ENCODE results near the gene SLC6A14. TPM values are rescaled to one million over a fixed set of nuclear protein-coding genes. Genes with fewer than 3 reads are reported as not detected.

Gene SLC6A14
- total and polyA plus RNA-seq, 2 donors (not counting 1 experiment from before 2014, with no cell fraction given): not detected

DNA sequence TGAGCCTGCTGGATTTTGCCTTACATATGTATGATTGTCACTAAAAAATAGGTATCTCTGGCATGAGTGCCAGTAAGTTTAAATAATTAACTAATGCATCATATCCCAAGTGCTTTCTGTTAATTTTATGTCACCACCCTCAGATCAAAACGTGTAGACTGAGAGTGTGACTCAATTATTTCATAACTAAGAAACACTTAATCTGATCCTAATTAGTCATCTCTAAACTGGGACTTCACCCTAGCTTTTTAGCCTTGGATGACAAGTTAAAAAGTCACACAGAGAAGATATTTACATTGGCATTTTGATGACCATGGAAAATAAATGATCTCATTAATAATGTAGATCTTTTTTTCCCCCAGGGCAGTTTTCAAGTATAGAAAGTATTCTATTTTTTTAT, 23.1 kb upstream of the SLC6A14 start:
- Histone ChIP-seq H3K9me3 (ENCODE audit: control extremely low read depth in 1 of 3, control insufficient read depth in 2 of 3, insufficient read depth in 1 of 3, low read length in 2 of 3) (no peaks in the 10 kb centered on the region), H3K79me2 (ENCODE audit: control insufficient read depth, insufficient read depth, low read length) (no peaks in the 10 kb centered on the region), H3K27ac (ENCODE audit: low read length in 2 of 2) (no peak overlapping the region), H3K4me2 (replicated peaks; ENCODE audit: low read depth, low read length, poor library complexity, severe bottlenecking) (no peak overlapping the region), H3K4me3 (ENCODE audit: control extremely low read depth in 1 of 5, extremely low read depth in 1 of 5, insufficient read depth in 1 of 5, low read depth in 2 of 5, low read length in 4 of 5) (no peak overlapping the region), H4K20me1 (ENCODE audit: control insufficient read depth, insufficient read depth, low read length, poor library complexity, severe bottlenecking) (no peaks in the 10 kb centered on the region), H2AFZ (ENCODE audit: insufficient read depth, low read depth, low read length, poor library complexity, severe bottlenecking) (no peak overlapping the region), H3K4me1 (ENCODE audit: control insufficient read depth in 2 of 2, insufficient read depth in 2 of 2, low read length in 2 of 2) (no peaks in the 10 kb centered on the region), H3K36me3 (replicated peaks in 1 of 2; ENCODE audit: control extremely low read depth in 1 of 2, control insufficient read depth in 1 of 2, extremely low read depth in 1 of 2, insufficient read depth in 2 of 2, low read length in 1 of 2) (no peaks in the 10 kb centered on the region), H3K9ac (ENCODE audit: low read length) (no peak overlapping the region), H3K27me3 (replicated peaks in 1 of 4; ENCODE audit: control extremely low read depth in 1 of 4, control insufficient read depth in 3 of 4, insufficient read depth in 4 of 4, low read length in 3 of 4) (no peaks in the 10 kb centered on the region)
- Mint-ChIP-seq H3K9me3 (ENCODE audit: insufficient read depth) (no peaks in the 10 kb centered on the region), H3K27ac (no peak overlapping the region), H3K4me3 (no peak overlapping the region), H3K4me1 (no peaks in the 10 kb centered on the region), H3K27me3 (no peaks in the 10 kb centered on the region)
- DNase-seq (no peak), ATAC-seq (ENCODE audit: low read depth) (no peak)
- WGBS (ENCODE audit: insufficient coverage): no CpG with 5 or more reads among the region's 1 CpG
- ChIA-PET CTCF (no interaction called here), POLR2A (no interaction called here)
- TF ChIP-seq, protein P1, sequence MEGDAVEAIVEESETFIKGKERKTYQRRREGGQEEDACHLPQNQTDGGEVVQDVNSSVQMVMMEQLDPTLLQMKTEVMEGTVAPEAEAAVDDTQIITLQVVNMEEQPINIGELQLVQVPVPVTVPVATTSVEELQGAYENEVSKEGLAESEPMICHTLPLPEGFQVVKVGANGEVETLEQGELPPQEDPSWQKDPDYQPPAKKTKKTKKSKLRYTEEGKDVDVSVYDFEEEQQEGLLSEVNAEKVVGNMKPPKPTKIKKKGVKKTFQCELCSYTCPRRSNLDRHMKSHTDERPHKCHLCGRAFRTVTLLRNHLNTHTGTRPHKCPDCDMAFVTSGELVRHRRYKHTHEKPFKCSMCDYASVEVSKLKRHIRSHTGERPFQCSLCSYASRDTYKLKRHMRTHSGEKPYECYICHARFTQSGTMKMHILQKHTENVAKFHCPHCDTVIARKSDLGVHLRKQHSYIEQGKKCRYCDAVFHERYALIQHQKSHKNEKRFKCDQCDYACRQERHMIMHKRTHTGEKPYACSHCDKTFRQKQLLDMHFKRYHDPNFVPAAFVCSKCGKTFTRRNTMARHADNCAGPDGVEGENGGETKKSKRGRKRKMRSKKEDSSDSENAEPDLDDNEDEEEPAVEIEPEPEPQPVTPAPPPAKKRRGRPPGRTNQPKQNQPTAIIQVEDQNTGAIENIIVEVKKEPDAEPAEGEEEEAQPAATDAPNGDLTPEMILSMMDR (IDR thresholded peaks at IDR 0.05): no peak
- TF ChIP-seq EZH2 (IDR thresholded peaks at IDR 0.05; ENCODE audit: borderline replicate concordance, insufficient read depth, low read depth, low read length, poor library complexity, severe bottlenecking): no peak
- intact Hi-C loops (cut with micrococcal nuclease): no loop called here

- no peak overlapping the region for H3K4me3 Mint-ChIP-seq
- Histone ChIP-seq H3K4me3 (ENCODE audit: control extremely low read depth in 1 of 5, extremely low read depth in 1 of 5, insufficient read depth in 1 of 5, low read depth in 2 of 5, low read length in 4 of 5) (no peak overlapping the region), H3K27ac (ENCODE audit: low read length in 2 of 2) (no peak overlapping the region), H3K9ac (ENCODE audit: low read length) (no peak overlapping the region), H3K4me1 (ENCODE audit: control insufficient read depth in 2 of 2, insufficient read depth in 2 of 2, low read length in 2 of 2) (no peaks in the 10 kb centered on the region), H2AFZ (ENCODE audit: insufficient read depth, low read depth, low read length, poor library complexity, severe bottlenecking) (no peak overlapping the region), H4K20me1 (ENCODE audit: control insufficient read depth, insufficient read depth, low read length, poor library complexity, severe bottlenecking) (no peaks in the 10 kb centered on the region), H3K27me3 (replicated peaks in 1 of 4; ENCODE audit: control extremely low read depth in 1 of 4, control insufficient read depth in 3 of 4, insufficient read depth in 4 of 4, low read length in 3 of 4) (no peaks in the 10 kb centered on the region), H3K9me3 (ENCODE audit: control extremely low read depth in 1 of 3, control insufficient read depth in 2 of 3, insufficient read depth in 1 of 3, low read length in 2 of 3) (no peaks in the 10 kb centered on the region), H3K4me2 (replicated peaks; ENCODE audit: low read depth, low read length, poor library complexity, severe bottlenecking) (no peak overlapping the region), H3K36me3 (replicated peaks in 1 of 2; ENCODE audit: control extremely low read depth in 1 of 2, control insufficient read depth in 1 of 2, extremely low read depth in 1 of 2, insufficient read depth in 2 of 2, low read length in 1 of 2) (no peaks in the 10 kb centered on the region), H3K79me2 (ENCODE audit: control insufficient read depth, insufficient read depth, low read length) (no peaks in the 10 kb centered on the region)
- TF ChIP-seq, protein P1 (IDR thresholded peaks at IDR 0.05): no peak
- no peak for TF ChIP-seq EZH2 (IDR thresholded peaks at IDR 0.05; ENCODE audit: borderline replicate concordance, insufficient read depth, low read depth, low read length, poor library complexity, severe bottlenecking)
- no peak overlapping the region for H3K27ac Mint-ChIP-seq
- CTCF ChIA-PET: interaction anchor here (0.6 kb wide), 1 partner anchor 470 kb away, joined by 3 read pairs; no protein-coding TSS in a partner anchor
- POLR2A ChIA-PET: no interaction called here
- no peak for DNase-seq
- no CpG with 5 or more reads among the region's 1 CpG for WGBS (ENCODE audit: insufficient coverage)
- no peaks in the 10 kb centered on the region for H3K4me1 Mint-ChIP-seq
- no peak for ATAC-seq (ENCODE audit: low read depth)
- intact Hi-C loops (cut with micrococcal nuclease): no loop called here
- H3K9me3 Mint-ChIP-seq (ENCODE audit: insufficient read depth): no peaks in the 10 kb centered on the region
- no peaks in the 10 kb centered on the region for H3K27me3 Mint-ChIP-seq
Observed at GRCh38 chrX:116417214-116417613, 19.2 kb upstream of the SLC6A14 start.
